ENCODE data around the gene OR9I1.

GRCh38 chr11:58125469-58125868, at the start of gene OR9I1:
- TF ChIP-seq MZF1 (CRISPR knock-in tag; IDR thresholded peaks at IDR 0.05; ENCODE audit: borderline replicate concordance) (no peak), NCOR1 (IDR thresholded peaks at IDR 0.05; ENCODE audit: borderline replicate concordance, low read length) (no peak), ARHGAP35 (CRISPR knock-in tag; IDR thresholded peaks at IDR 0.05; ENCODE audit: borderline replicate concordance) (no peak), SNRNP70 (IDR thresholded peaks at IDR 0.05; ENCODE audit: low read depth, low read length) (no peak), ZNF3 (CRISPR knock-in tag; IDR thresholded peaks at IDR 0.05) (no peak), ZXDC (CRISPR knock-in tag; IDR thresholded peaks at IDR 0.05) (no peak), MYNN (CRISPR knock-in tag; IDR thresholded peaks at IDR 0.05; ENCODE audit: low read depth) (no peak)
- TF ChIP-seq, protein P1, sequence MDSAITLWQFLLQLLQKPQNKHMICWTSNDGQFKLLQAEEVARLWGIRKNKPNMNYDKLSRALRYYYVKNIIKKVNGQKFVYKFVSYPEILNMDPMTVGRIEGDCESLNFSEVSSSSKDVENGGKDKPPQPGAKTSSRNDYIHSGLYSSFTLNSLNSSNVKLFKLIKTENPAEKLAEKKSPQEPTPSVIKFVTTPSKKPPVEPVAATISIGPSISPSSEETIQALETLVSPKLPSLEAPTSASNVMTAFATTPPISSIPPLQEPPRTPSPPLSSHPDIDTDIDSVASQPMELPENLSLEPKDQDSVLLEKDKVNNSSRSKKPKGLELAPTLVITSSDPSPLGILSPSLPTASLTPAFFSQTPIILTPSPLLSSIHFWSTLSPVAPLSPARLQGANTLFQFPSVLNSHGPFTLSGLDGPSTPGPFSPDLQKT (CRISPR knock-in tag; IDR thresholded peaks at IDR 0.05; ENCODE audit: borderline replicate concordance) = no peak
